GM21723 (cell line): ENCODE results near the gene CYP39A1.

Source experiments
- ATAC-seq: cut with Tn5 transposase; IDR thresholded peaks from one replicate; pipeline ENCODE4 v1.9.1; 2021; ENCODE audit warnings: mild to moderate bottlenecking, moderate library complexity; ENCODE audit not compliant: unreplicated experiment

The CYP39A1 gene

GRCh38 chr6:46517202-46517601, 135.4 kb downstream of the CYP39A1 start:
- no peak for ATAC-seq

GRCh38 chr6:46513533-46513932, 139.1 kb downstream of the CYP39A1 start:
- ATAC-seq = no peak

GRCh38 chr6:46511320-46511719, 141.3 kb downstream of the CYP39A1 start:
- no peak for ATAC-seq

DNA sequence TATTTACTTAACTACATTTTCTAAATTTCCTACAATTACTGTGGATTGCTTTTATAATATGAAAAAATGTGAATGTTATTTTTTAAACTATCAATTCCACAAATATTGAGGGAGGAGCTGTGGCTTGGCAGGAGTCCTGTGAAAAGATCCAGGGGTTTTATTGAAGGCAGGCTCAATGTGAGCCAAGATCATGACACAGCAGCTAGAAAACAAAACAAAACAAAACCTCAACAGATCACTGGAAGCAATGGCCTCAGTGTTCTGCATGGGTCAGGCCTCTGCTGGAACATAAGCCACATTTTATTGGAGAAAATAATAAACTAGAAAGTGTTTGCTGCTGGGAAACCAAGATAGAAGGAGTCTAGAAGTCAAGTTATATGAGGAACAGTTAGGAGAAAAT, 142.0 kb downstream of the CYP39A1 start:
- no peak for ATAC-seq

GRCh38 chr6:46509981-46510510, 142.6 kb downstream of the CYP39A1 start:
- ATAC-seq = no peak

- no peak for ATAC-seq
Measured at GRCh38 chr6:46509063-46509462, 143.6 kb downstream of the CYP39A1 start.

GRCh38 chr6:46507426-46507825, 145.2 kb downstream of the CYP39A1 start:
- ATAC-seq = no peak

- no peak for ATAC-seq
Measured at GRCh38 chr6:46505693-46506512, 146.7 kb downstream of the CYP39A1 start.

DNA sequence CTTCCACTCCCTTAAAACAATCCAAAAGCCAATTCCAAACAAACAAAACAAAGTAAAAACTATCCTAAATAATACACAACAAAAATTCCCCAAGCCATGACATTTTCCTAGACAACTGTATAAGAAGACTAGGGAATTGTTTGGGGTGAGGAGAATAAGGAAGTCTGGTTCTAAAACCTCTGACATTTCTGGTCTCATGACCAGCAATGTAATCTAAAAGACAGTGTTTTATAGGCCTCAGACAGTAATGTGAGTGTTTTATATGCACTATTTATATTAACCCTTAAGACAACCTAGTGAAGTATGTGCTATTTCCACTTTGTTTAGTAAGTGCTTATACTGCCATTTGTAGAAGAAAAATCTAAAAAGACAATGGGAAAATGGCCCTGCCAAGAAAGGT, 148.4 kb downstream of the CYP39A1 start:
- ATAC-seq = no peak

DNA sequence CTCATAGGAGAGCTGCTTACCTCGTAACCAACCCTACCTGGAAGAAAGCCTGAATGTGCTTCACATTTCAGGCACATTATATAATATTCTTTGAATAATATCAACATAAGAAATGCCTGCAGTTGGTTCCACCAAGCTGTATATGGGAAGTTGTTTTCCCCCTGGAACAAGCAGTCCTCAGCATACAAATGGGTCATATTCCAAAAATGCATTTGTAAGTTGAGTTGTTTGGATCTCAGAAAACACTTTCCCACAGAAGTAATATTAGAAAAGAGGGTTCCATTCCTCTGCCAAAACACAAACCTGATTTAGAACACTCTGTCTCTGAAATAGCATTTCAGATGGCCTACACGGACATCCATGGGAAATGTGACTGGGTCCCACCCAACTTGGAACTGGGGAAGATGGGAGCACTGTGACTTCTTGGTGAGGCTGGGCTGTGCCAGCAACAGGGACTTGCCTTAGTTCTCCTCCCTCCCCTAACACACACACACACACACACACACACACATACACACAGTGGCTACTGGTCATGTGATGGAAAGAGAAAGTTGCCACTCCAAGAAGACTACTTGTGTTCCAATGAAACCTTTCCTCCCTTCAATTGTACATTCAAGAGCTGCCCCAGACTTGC, 150.0 kb downstream of the CYP39A1 start:
- ATAC-seq = no peak

GRCh38 chr6:46501136-46502089, 151.2 kb downstream of the CYP39A1 start:
- ATAC-seq = no peak

GRCh38 chr6:46500382-46500781, 152.2 kb downstream of the CYP39A1 start:
- no peak for ATAC-seq
